GM19240 (cell line): ENCODE measurements around the gene MGLL.

Source experiments
- DNase-seq: peaks from one replicate; pipeline ENCODE4 v3.0.0; 2011; ENCODE audit warnings: low spot score; ENCODE audit not compliant: insufficient read length

The MGLL gene

GRCh38 chr3:127789990-127790881 lies 32.1 kb downstream of the MGLL start:
- DNase-seq = no peak

DNA sequence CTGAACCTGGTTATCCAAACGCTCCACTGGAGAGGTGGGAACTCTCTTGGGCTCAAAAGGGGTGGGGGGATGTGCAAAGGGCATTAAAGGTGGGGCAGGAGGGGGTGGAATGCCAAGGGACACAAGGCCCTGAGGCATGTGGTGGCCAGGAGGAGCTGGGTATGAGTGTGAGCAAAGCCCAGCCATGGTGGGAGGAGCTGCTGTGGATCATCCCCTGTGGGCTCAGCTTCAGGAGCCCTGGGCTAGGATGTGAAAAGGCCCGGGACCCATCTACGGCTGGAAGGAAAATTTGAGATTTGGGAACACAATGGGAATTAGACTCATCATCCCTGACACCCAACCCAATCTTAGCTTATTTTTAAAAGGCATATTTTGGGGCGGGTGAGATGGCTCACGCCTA lies 33.3 kb downstream of the MGLL start:
- no peak for DNase-seq

DNA sequence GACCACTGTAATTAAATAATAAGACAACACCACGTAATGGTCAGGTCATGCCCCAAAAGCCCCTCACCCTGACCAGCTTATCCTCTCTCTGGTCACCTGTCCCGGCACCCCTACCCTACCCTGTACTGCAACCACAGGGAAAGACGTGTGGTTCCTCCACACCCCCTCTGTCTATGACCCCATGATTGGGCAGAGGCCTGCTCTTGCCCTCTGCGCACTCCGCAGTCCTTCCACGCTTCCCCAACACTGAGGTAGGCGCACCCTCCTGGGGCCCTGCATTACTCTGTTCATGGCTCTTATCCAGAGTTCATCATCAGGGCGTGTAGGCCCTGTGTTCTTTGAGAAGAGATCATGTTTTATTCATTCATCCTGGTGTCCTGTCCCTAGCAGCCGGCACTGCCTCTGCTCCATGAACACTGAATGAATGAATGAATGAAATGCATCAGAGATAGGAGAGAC lies 33.8 kb downstream of the MGLL start:
- DNase-seq = no peak

- no peak for DNase-seq
Observed at GRCh38 chr3:127787571-127788365, 34.5 kb downstream of the MGLL start.

- DNase-seq = no peak
Observed at GRCh38 chr3:127787071-127787490, 35.2 kb downstream of the MGLL start.

- no peak for DNase-seq
Observed at GRCh38 chr3:127786353-127787070, 35.8 kb downstream of the MGLL start.

- DNase-seq = no peak
Observed at GRCh38 chr3:127785711-127786265, 36.5 kb downstream of the MGLL start.

DNA sequence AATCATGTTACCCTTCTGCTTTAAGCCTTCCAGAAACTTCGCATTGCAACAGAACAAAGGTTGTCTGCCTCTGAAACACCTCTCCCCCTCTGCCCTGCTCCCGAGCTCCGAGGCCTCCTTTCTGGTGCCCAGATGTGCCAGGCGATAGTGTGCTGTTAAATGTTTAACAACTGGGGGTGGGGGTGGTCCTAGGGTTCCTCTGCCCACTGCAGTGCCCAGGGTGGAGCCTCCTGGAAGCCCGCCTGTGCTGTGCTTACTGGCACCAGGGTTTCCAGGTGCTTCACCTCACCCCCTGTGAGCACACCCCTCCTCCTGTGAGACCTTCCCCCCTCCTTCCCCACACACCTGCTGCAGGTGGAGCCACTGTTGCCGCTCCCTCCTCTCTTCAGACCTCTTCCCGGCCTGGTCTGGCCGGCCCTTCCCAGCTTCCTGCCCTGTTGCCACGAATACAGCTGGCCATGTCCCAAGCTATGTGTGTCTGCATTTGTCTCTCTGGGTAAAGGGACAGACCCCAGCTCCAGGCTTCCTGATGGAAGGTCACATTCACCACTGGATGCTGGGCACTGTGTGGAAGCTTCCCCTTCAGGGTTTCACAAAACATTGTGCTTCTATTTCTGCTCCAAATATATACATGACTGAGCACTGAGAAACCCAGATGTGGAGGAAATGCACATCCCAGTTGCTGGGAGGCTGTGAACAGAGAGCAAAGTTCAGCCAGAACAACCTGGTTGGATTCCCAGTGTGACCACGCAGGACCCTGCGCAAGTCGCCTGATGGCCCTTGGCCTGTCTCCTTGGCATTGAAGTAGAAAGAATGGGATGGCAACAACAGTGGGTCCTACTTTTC lies 37.2 kb downstream of the MGLL start:
- DNase-seq = no peak

- no peak for DNase-seq
Observed at GRCh38 chr3:127784283-127784682, 38.0 kb downstream of the MGLL start.

GRCh38 chr3:127783642-127784160 lies 38.6 kb downstream of the MGLL start:
- DNase-seq = no peak

DNA sequence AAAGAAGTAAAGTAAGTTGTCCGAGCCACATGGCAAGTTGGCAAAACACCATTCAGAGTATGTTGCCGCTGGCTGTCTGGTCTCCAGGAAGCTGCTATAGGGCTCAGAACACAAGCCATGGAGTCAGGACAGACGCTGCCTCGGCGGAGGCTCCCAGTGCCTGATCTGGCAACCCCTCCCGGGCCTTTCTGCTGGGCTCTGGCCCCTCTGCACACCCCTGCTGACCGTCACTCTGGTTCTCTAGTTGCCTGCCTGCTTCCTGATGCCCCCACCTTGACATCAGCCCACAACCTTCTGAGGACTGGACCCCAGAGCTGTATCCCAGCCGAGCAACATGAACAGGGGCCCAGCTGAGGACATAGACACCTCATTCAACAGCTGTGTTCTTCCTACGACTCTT lies 39.1 kb downstream of the MGLL start:
- no peak for DNase-seq

DNA sequence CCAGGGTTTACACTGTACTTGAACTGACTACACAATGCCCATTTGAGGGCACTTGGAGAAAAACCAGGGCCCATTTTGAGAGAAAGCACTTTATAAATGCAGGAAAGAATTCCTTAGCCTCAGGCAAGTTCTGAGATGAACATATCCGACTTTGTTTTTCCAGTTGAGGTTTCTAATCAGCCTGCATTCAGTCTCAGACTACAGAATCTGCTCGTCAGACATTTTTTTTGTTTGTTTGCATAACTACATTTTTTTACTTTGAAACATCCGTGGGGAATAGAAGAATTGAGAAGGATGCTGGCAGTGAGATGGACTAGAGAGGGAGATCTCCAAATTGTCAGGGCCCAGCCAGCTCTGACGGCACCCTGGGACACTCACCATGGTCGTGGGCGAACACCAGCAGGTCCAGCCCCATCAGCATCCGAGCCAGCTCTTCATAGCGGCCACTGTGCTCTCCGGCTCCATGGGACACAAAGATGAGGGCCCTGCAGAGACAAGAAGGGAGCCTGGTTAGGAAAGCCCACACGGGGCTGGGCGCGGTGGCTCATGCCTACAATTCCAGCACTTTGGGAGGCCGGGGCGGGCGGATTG lies 40.8 kb downstream of the MGLL start:
- DNase-seq = no peak

DNA sequence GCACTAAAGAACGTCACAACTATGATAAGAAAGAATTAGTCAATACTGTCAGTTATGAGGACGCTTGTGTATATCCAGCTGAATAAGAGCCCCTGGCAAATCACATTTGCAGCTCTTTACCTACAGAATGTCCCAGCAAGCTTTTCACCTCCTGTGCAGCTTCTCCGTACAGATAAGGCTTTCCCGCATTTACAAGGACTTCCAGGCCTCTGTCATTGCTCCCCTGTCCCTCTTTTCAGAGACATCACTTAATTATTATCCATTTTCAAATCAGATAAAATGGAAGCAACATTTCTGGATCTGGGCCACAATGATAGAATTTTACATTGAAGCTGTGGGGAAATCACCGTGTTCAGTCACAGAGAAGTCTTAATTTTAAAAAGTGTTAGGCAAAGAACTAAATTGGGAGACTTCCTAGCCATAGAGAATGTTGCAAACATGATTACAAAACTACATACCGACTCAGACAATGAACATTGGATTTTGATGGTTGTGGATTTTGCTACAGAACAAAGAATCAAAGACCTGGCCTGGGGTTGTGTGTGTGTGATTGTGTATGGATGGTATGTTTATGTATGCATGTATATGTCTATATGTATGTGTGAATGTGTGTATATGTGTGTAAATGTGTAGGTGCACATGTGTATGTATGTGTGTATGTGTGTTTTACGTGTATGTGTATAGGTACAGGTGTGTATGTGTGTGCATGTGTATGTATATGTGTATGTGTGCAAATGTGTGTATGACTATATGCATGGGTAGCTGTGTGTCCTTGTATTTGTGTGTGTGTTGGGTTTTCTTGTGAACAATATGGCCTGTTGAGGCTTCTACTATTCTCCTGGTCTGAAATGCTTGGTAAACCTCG lies 41.5 kb downstream of the MGLL start:
- no peak for DNase-seq

- no peak for DNase-seq
Observed at GRCh38 chr3:127779747-127780146, 42.6 kb downstream of the MGLL start.

- no peak for DNase-seq
Observed at GRCh38 chr3:127777921-127778656, 44.2 kb downstream of the MGLL start.

GRCh38 chr3:127777332-127777731 lies 45.0 kb downstream of the MGLL start:
- no peak for DNase-seq

- DNase-seq = no peak
Observed at GRCh38 chr3:127776347-127776746, 46.0 kb downstream of the MGLL start.

DNA sequence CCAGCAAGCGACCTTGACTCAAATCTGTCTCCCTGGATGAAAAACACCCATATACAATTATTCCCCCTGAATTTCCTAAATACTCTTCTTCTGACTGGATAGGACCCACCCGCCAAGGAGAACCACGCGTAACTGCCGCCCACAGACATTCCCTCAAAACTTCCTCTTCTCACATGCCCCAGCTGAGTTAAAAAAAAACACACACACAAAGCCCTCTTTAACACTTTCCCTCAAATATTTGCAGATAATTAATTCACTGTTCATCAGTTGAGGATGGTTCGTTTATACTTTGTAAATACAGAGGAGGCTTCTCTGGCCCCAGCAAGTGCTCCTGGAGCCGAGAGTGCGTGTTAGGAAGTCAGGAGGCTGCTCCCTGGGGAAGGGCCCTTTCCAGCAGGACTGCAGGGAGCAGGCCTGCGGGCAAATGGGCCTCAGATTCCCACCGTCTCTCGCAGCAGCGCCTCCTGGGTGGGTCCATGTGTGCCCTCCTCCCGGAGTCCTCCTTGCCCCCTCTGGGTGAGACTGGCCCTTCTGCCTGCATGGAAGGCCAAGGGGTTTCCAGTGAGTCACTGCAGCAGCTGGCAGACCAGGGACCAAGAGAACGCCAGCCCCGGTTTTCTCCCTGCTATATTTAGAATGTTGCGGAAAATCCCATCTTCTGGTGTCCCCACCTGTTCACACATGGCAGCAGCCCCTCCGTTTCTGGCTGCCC lies 46.8 kb downstream of the MGLL start:
- DNase-seq = no peak
